ENCODE measurements around the gene MYO7B.
A peak's percentile ranks its signal among the peaks of the same experiment; 100 is the strongest.
"Not testable (repeated sequence)": the region's sequence is repeated elsewhere in the genome, so short reads cannot be mapped to it uniquely, and the experiment has no call there.

Gene MYO7B

GRCh38 chr2:127517465-127517864 is 18.0 kb upstream of the MYO7B start:
- TF ChIP-seq, protein P1, sequence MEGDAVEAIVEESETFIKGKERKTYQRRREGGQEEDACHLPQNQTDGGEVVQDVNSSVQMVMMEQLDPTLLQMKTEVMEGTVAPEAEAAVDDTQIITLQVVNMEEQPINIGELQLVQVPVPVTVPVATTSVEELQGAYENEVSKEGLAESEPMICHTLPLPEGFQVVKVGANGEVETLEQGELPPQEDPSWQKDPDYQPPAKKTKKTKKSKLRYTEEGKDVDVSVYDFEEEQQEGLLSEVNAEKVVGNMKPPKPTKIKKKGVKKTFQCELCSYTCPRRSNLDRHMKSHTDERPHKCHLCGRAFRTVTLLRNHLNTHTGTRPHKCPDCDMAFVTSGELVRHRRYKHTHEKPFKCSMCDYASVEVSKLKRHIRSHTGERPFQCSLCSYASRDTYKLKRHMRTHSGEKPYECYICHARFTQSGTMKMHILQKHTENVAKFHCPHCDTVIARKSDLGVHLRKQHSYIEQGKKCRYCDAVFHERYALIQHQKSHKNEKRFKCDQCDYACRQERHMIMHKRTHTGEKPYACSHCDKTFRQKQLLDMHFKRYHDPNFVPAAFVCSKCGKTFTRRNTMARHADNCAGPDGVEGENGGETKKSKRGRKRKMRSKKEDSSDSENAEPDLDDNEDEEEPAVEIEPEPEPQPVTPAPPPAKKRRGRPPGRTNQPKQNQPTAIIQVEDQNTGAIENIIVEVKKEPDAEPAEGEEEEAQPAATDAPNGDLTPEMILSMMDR (IDR thresholded peaks at IDR 0.05; ENCODE audit: control extremely low read depth, extremely low read depth, low read depth, missing control alignments): no peak
- no peak for DNase-seq (ENCODE audit: extremely low spot score)
- ChIA-PET POLR2A (no interaction called here), CTCF (interaction anchor here (2.9 kb wide), 1 partner anchor 9 kb away, joined by 10 read pairs; no protein-coding TSS in a partner anchor)

DNA sequence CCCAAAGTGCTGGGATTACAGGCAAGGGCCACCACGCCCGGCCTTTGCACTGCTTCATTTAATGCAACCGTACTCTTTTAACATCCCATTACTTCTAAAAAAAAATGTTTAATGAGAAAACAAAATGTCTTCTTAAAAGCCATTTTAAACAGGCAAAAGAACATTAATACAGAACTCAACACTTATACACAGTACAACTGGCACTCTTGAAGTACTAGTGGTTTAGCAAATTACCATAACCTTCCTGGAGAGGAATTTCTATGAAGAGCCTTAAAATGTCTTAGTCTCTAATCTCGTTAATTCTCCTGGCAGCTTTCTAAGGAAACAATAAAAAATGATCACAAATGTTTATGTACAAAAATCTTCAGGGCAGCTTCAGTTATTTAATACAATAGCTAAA is 15.1 kb upstream of the MYO7B start:
- ChIA-PET POLR2A (no interaction called here), CTCF (interaction anchor here (0.9 kb wide), 1 partner anchor 16 kb away, joined by 3 read pairs; no protein-coding TSS in a partner anchor)
- TF ChIP-seq, protein P1 (IDR thresholded peaks at IDR 0.05; ENCODE audit: control extremely low read depth, extremely low read depth, low read depth, missing control alignments): no peak
- no peak for DNase-seq (ENCODE audit: extremely low spot score)

- ChIA-PET POLR2A (no interaction called here), CTCF (interaction anchor here (0.9 kb wide), 1 partner anchor 44 kb away, joined by 3 read pairs; no protein-coding TSS in a partner anchor)
- no peak for DNase-seq (ENCODE audit: extremely low spot score)
- TF ChIP-seq, protein P1 (IDR thresholded peaks at IDR 0.05; ENCODE audit: control extremely low read depth, extremely low read depth, low read depth, missing control alignments): no peak
Observed at GRCh38 chr2:127523269-127523939, 12.1 kb upstream of the MYO7B start.

- DNase-seq (ENCODE audit: extremely low spot score); POLR2A ChIA-PET: not testable (repeated sequence)
- CTCF ChIA-PET: interaction anchor here (0.9 kb wide), 1 partner anchor 45 kb away, joined by 3 read pairs; no protein-coding TSS in a partner anchor
Observed at GRCh38 chr2:127524198-127524834, 11.2 kb upstream of the MYO7B start.

DNA sequence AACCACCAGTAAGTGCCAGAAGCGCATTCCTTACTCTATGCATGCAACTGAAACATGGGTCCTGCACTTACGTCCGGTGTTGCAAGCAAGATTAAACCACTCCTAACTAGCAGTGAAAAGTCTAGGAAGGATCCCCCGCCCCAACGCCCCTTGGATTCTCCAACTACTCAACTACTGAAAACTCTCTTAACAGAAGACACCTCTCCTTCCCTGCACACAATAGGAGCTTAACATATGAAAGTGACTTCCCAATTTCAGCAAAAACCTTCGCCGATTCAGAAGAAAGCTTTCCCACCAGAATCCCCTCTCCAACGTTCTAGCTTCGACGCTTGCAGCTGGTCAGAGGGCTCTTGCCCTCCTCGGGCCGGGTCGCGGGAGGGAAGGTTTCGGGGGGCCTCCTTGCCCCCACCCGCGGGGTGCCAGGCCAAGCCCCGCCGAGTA is 9.8 kb upstream of the MYO7B start:
- POLR2A ChIA-PET: no interaction called here
- CTCF ChIA-PET: interaction anchor here (0.5 to 1.6 kb wide), 6 partner anchors 12 to 114 kb away, joined by 3 to 8 read pairs (median 4); no protein-coding TSS in a partner anchor
- TF ChIP-seq, protein P1 (IDR thresholded peaks at IDR 0.05; ENCODE audit: control extremely low read depth, extremely low read depth, low read depth, missing control alignments): no peak
- no peak for DNase-seq (ENCODE audit: extremely low spot score)

DNA sequence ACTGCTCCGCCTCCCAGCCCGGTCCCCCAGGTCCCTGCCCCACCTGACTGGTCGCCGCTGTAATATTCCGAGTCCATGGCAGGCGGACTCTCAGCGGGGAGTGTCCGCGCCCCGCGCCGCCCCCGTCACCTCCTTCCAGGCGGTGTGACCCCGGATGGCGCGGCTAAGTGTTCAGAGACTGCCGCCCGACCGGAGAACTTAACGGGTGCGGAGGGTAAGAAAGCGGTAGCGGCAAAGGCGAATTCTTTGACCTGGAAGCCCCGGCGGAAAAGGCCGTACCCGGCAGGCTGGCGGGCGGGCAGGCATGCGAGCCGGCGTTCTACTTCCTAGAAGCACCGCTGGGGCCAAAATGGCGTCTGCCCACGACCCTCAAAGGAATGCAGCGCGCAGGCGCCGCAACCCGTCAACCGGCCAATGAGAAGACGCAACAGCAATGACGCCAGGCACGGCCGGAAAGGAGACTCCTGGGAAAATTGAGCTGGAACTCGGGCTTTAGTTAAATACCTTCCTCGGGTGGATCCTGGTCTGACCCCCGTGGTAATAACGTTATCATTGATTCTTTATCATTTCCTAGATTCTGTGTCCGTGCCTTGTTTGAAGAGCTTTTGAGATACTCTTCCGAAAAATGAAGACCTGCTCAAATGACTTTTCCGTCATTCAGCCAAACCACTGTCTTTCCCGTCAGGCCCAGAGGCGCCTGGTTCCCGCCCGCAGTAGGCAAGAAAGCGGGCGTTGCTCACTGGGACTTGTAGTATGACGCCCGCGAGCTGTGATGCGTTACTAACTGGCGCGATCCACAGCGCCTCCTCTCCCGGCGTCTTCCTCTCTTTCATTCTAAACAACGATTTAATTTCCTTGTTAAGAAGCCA is 9.1 kb upstream of the MYO7B start, which contains the start of gene IWS1:
Gene IWS1, minus strand, starts transcription at position 358 of the 869 bp plus-strand sequence. Its CDS starts 281 bp downstream, at position 77.
- ChIA-PET POLR2A (interaction anchor here (0.9 kb wide), 1 partner anchor 37 kb away, joined by 5 read pairs; no protein-coding TSS in a partner anchor), CTCF (interaction anchor here (0.5 to 1.6 kb wide), 8 partner anchors 12 to 114 kb away, joined by 3 to 8 read pairs (median 4); no protein-coding TSS in a partner anchor)
- TF ChIP-seq, protein P1 (IDR thresholded peaks at IDR 0.05; ENCODE audit: control extremely low read depth, extremely low read depth, low read depth, missing control alignments): no peak
- peak; percentile 95 for DNase-seq (ENCODE audit: extremely low spot score)

Data from GM10248 (cell line).